OCI-M1 (cell line): Measurements from ENCODE around the gene FUT8.

Experiments
- DNase-seq: peaks from one replicate; lab custom pipeline; 2025; lab: John Stamatoyannopoulos, UW

FUT8 gene

DNA sequence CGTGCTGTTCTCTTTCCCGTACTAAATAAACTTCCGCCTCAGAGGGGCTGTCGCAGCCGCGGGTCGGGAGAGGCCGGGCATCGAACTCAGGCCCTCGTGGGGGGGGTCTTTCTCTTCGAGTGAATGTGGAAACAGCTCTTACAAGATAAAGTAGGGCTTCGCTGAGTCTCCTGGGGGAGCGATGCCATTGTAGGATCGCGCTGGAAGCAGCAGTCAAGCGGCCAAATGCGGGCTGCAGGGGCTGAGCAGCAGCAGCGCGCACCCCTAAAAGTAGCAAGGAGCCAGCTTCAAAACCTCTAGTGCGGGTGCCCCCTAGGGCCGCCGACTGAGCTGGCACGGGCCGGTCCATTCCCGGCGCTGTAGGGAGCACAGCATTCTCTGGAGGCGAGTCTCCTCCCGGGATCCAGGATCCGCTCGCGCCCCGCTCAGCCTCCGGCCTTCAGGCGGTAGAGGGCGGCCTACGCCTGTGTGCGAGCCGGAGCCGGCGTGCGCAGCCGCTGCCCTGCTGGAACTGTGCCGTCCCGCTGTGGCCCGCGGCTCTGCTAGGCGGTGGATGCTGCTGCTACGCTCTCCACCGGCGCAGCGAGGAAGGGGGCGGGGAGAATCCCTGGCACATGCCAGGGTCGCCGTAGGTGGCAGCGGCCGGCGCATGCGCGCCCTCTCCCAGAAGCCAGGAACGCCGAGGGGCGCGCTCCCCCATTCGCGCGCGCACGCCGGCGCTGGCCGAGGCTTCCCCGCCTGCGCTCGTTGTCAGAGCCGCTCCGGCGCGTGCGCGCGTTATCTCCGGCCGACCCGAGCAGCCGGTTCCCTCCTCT, at the start of gene FUT8:
Gene FUT8, plus strand, starts transcription at position 699 of the 815 bp plus-strand sequence. CDS start 148,834 bp downstream, outside the sequence.
- peak; percentile 86 for DNase-seq

GRCh38 chr14:65366802-65367565, 45.5 kb upstream of the FUT8 start:
- no peak for DNase-seq

DNA sequence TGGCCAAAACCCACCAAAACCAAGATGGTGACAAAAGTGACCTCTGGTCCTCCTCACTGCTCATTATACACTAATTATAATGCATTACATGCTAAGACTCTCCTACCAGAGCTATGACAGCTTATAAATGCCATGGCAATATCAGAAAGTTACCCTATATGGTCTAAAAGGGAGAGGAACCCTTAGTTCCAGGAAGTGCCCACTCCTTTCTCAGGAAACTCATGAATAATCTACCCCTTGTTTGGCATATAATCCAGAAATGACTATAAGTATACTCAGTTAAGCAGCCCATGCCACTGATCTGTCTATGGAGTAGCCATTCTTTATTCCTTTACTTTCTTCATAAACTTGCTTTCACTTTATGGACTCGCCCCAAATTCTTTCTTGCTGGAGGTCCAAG, 43.0 kb upstream of the FUT8 start:
- DNase-seq = peak; percentile 2

- no peak for DNase-seq
Measured at GRCh38 chr14:65370801-65371248, 41.7 kb upstream of the FUT8 start.

GRCh38 chr14:65371784-65372183, 40.7 kb upstream of the FUT8 start:
- DNase-seq = no peak

GRCh38 chr14:65373016-65373670, 39.4 kb upstream of the FUT8 start:
- DNase-seq = no peak

DNA sequence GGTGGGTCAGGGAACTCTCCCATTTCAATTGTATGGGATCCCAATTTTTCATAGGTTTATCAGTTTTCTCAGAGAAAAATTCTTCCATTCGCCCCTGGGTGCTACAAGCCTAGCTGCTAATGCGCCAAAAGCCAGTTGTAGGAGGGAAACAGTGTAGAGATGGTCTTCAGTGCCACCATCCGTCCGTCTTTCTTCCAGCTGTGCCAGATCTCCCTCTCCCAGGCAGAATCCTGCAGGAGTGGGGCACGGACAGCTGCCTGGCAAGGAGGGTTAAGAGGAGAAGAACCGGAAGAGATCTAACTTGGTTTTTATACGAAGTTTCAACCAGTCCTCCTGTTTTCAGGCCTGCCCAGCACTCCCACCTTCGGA, 38.9 kb upstream of the FUT8 start:
- DNase-seq = no peak

- DNase-seq = peak; percentile 22
Measured at GRCh38 chr14:65377576-65377975, 35.0 kb upstream of the FUT8 start.

- DNase-seq = no peak
Measured at GRCh38 chr14:65382586-65382985, 29.9 kb upstream of the FUT8 start.

GRCh38 chr14:65387171-65387570, 25.4 kb upstream of the FUT8 start:
- DNase-seq = no peak

- DNase-seq = no peak
Measured at GRCh38 chr14:65387628-65388027, 24.9 kb upstream of the FUT8 start.

- no peak for DNase-seq
Measured at GRCh38 chr14:65392296-65392695, 20.2 kb upstream of the FUT8 start.

- DNase-seq = no peak
Measured at GRCh38 chr14:65396082-65396910, 16.2 kb upstream of the FUT8 start.

GRCh38 chr14:65403231-65403630, 9.3 kb upstream of the FUT8 start:
- no peak for DNase-seq

GRCh38 chr14:65408113-65408512, 4.4 kb upstream of the FUT8 start:
- DNase-seq = no peak

DNA sequence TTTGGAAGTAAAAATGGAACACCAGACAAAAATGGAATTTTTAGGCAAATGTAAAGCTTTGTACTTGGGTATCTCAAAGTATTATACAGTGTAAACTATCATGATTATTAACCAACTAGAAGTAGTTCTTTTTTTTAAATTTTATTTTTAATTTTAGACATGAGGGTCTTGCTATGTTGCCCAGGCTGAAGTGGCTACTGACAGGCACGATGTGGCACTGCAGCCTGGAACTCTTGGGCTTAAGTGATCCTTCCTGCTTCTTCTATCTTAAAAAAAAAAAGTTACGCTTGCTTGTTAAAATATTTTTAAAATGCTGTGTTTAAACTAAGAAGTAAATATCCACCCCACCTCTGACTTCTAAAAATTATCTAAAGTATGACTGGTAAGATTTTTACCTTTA, 1.9 kb upstream of the FUT8 start:
- DNase-seq = no peak

DNA sequence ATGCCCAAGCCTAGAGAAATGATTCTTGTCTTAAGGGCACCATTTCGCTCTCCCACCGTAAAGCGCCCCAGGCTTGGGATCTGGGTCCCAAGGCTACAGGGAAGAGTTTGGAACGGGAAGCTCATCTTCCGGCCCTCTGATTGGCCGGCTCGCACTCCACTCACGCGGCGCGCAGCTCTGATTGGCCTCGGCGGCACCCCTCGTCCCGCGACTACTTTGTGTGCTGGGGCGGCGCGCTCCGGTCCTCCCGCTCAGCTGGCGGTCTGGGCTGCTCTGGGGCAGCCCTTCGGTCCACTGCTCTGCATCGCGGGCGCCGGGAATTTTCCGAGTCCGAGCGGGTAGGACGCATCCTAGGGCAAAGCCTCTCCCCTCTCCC, 886 bp upstream of the FUT8 start:
- DNase-seq = peak; percentile 86

DNA sequence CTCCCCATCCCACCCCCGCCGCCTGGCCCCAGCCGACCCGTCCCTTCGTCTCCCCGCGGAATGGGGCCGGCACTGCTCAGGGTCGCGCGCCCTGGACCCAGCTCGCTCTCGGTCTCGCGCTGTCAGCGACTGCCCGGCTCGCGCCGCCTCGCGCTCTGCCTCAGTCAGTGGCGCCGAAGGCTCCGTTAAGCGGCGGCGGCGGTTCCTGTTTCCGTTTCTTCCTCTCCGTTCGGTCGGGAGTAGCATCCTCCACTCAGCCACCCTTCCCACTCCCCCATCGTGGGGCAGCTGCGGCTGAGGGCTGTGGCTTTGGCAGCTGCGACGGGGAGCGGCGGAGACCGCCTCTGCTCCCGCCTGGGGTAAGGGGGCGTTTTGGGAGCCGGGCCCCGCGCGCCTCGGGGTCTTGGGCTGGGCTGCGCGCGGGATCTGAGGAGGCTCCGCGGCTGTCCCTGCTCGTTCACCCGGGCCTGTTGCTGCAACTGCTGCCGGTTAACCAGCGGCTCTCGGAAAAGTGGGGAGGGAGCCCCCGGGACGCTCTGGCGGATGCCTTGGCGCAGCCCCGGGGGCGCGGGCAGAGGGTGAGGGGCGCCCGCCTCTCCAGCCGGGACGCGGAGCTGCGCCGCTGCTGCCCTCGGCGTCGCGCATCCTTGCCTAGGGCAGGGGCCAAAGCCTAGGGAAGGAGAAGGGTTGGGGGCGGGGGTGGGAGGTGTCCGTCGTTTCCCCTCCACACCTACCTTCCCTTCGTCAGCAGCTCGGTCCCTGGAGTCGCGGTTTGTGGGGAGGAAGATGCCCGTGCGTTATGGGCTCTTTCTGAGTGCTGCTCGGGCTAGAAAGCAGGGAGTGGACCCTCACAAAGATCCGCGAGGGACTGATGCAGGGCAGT, 567 bp downstream of the FUT8 start:
- peak; percentile 86 for DNase-seq

- peak; percentile 54 for DNase-seq
Measured at GRCh38 chr14:65413739-65414045, 1.2 kb downstream of the FUT8 start.

DNA sequence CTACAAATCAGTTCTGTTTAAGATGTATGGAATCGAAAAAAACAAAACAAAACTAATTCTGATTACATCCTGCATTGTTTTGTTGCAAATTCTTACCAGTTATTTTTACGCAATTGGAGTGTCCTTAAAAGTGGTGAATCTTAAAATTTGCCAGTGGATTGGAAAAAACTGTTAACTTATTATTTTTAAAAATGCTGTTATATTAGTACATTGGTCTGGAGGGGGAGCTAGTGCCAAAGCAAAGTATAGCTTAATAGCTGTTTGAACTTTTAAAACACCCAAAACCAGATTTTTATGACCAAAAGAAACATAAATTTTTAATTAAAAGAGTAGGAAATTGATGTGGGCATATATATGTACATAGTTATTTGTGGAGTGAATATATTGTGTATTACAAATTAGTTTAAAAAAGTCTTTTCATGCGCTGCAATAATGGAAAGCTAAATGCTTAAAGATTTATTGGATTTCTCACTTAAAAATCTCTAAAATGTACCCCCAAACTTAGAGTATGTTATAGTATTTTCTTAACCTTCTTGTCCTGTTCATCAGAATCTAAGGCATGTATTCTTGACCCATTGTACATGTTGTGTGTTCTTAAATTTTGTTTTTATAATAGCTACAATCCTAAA, 2.5 kb downstream of the FUT8 start:
- DNase-seq = peak; percentile 74

DNA sequence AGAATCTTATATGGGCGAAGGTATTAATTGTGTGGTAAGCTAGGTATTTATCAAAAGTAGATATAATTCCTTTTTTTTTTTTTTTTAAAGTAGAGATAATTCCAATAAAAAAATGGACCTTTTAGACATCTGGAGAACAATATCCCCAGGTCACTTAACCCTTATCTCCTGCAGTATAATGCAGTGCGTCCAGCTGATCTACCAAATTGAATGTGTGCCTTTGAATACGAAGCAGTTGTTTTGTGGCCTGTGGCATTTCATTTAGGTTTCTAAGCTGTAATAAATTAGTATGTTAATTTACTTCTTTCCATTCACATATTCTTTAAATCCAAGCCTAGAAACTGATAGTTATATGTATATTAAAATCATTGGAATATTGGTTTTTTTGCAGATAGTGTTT, 3.1 kb downstream of the FUT8 start:
- peak; percentile 60 for DNase-seq
